Measurements from ENCODE around the gene TRAPPC4. TPM values are rescaled to one million over a fixed set of nuclear protein-coding genes. Genes with fewer than 3 reads are reported as not detected.
A peak's percentile ranks its signal among the peaks of the same experiment; 100 is the strongest.

The TRAPPC4 gene
- total and polyA plus RNA-seq, 12 donors = 14.6 to 95.1 (median 37.5) TPM

DNA sequence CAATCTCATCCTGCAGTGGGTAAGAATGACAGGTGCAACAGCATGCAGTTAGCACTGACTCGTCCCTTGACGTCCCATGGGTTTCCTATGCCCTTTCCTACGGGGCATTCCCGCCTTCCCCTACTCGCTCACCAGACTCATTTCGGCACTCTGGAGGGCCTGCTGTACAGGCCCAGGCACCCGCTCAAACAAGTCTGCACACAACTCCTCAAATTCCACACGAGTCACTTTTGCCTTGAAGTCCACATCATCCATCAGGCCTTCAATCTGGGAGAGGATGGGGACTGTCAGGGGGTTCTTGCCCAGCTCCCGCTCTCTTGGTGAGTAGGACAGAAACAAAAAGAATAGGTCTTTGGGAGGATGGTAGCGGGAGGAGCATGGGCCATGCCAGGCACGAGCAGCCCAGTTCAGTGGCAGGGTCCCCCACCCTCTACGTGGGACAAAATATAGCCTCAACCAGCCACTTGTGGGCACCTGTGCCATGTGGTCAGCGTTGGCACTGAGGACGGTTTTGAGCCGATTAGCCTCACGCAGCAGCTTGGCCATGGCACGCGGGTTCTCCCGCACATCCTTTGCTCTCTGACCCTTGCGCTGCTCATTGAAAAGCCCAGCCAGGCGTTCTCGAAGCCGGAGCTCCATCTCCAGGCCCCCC is 33.7 kb downstream of the TRAPPC4 start:
- H3K4me1 ChIP-seq = peaks cover 10 to 19% (median 16%) of the 10 kb centered on the region in 9 donors
- WGBS, 2 donors = 92 to 95% methylated on average over 23 of the region's 23 CpGs
- no peak for DNase-seq
- H3K27me3 ChIP-seq = no peaks in the 10 kb centered on the region
- no peak for ATAC-seq
- TF ChIP-seq, protein P1, sequence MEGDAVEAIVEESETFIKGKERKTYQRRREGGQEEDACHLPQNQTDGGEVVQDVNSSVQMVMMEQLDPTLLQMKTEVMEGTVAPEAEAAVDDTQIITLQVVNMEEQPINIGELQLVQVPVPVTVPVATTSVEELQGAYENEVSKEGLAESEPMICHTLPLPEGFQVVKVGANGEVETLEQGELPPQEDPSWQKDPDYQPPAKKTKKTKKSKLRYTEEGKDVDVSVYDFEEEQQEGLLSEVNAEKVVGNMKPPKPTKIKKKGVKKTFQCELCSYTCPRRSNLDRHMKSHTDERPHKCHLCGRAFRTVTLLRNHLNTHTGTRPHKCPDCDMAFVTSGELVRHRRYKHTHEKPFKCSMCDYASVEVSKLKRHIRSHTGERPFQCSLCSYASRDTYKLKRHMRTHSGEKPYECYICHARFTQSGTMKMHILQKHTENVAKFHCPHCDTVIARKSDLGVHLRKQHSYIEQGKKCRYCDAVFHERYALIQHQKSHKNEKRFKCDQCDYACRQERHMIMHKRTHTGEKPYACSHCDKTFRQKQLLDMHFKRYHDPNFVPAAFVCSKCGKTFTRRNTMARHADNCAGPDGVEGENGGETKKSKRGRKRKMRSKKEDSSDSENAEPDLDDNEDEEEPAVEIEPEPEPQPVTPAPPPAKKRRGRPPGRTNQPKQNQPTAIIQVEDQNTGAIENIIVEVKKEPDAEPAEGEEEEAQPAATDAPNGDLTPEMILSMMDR (IDR thresholded peaks at IDR 0.05) = no peak
- no peak overlapping the region for H3K4me3 ChIP-seq
- H3K27ac ChIP-seq = no peak overlapping the region
- H3K9me3 ChIP-seq = no peaks in the 10 kb centered on the region
- H3K36me3 ChIP-seq = peaks cover 7 to 82% (median 73%) of the 10 kb centered on the region in 9 donors
- intact Hi-C loops (cut with DNase I) = no loop called here

DNA sequence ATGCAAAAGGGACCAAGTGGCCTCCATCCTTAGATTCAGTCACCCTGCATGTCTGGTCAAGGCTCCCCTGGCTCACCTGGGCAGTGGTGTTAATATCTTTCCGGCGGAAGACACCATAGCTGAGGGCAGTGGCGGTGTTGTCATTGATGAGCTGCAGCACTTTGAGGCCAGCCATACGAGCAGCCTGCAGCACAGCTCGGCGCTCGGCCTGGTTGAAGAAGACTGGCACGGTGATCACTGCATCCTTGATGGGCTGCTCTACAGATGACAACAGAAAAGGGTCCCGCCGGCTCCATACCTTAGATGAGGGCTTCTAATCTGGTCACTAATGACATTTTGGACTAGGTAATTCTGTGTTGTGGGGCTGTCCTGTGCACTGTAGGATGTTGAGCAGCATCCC is 35.9 kb downstream of the TRAPPC4 start:
- intact Hi-C loops (cut with DNase I) = no loop called here
- 95% methylated on average over 10 of the region's 10 CpGs for WGBS, 2 donors

DNA sequence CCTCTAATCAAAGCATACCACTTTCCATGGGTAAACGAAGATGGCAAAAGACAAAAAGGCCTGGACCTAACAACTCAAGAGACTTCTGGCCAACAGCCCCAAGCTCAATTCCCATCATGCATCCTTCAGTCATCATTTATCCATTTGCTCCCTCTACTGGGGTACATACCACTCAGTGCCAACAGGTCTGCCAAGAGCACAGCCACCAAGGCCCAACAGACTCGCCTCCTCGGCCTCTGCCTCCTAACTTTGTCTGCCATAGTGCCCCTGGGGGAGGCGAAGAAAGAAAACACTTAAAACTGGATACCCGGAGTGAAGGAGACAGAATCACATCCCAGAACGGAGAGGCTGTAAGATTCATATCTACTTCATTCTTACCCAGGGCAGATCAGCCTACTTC is 37.3 kb downstream of the TRAPPC4 start:
- DNase-seq (no peak), ATAC-seq (no peak)
- TF ChIP-seq, protein P1 (IDR thresholded peaks at IDR 0.05) = no peak
- WGBS, 2 donors = 47 to 57% methylated on average over 6 of the region's 6 CpGs
- peaks cover 0 to 53% (median 41%) of the 10 kb centered on the region in 9 donors for H3K36me3 ChIP-seq
- H3K9me3 ChIP-seq = no peaks in the 10 kb centered on the region
- peaks cover 15 to 28% (median 25%) of the 10 kb centered on the region in 9 donors for H3K4me1 ChIP-seq
- intact Hi-C loops (cut with DNase I) = loop anchor here in 1 of 10 donors (2.0 kb wide), 1 partner anchor 37 kb away; the partner anchor contains the start of genes RPS25 and TRAPPC4
- H3K4me3 ChIP-seq = peak overlapping the region; percentile 67 to 99 (median 94)
- H3K27me3 ChIP-seq = no peaks in the 10 kb centered on the region
- peak overlapping the region in 4 of 10 donors; percentile 86 to 93 (median 90) for H3K27ac ChIP-seq

More for the DNA sequence above, 35.9 kb downstream of the TRAPPC4 start:
- peaks cover 15 to 28% (median 25%) of the 10 kb centered on the region in 9 donors for H3K4me1 ChIP-seq
- DNase-seq (no peak), ATAC-seq (no peak)
- no peak overlapping the region for H3K4me3 ChIP-seq
- no peak overlapping the region for H3K27ac ChIP-seq
- H3K36me3 ChIP-seq = peaks cover 0 to 61% (median 52%) of the 10 kb centered on the region in 9 donors
- TF ChIP-seq, protein P1 (IDR thresholded peaks at IDR 0.05) = no peak
- no peaks in the 10 kb centered on the region for H3K9me3 ChIP-seq
- no peaks in the 10 kb centered on the region for H3K27me3 ChIP-seq

DNA sequence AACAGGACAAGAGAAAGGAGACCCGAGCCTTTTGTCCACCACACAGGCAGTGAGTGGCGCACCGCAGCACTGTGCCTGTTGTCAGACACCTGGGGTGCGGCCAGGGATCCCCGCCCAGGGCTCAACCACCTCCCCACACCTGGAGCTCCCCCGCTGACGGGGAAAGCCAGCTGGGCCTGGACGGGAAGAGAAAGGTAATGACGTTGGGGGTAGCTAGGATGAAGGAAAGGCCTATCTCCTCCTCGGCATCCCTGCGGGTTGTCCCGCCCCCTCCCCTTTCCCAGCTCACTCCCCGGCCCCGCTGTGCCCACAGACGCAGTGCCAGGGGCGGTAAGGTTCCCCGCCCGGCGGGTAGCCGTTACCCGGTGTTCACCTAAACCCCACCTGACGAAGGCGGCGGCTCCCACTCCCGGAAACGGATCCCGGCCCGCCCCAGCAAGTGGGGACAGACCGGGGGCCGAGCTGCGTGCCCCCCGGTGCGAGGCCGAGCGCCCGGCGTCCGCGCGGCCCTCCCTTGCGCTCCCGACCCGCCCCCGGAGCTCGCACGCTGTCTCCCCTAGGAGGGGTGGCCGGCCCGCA is 37.9 kb downstream of the TRAPPC4 start:
- peak; percentile 24 to 29 for DNase-seq
- ATAC-seq = peak in 4 of 8 donors; percentile 2 to 67 (median 10)
- peaks cover 15 to 28% (median 25%) of the 10 kb centered on the region in 9 donors for H3K4me1 ChIP-seq
- intact Hi-C loops (cut with DNase I) = loop anchor here in 1 of 10 donors (2.0 kb wide), 1 partner anchor 38 kb away; the partner anchor contains the start of genes RPS25 and TRAPPC4
- TF ChIP-seq, protein P1 (IDR thresholded peaks at IDR 0.05) = no peak
- H3K27ac ChIP-seq = peak overlapping the region in 9 of 10 donors; percentile 86 to 94 (median 89)
- H3K36me3 ChIP-seq = peaks cover 0 to 53% (median 35%) of the 10 kb centered on the region in 9 donors
- no peaks in the 10 kb centered on the region for H3K27me3 ChIP-seq
- peak overlapping the region; percentile 67 to 99 (median 94) for H3K4me3 ChIP-seq
- WGBS, 2 donors = 0 to 1% methylated on average over 44 to 48 of the region's 48 CpGs
- H3K9me3 ChIP-seq = no peaks in the 10 kb centered on the region

All from heart right ventricle (tissue), 16 donors.